Vagina (tissue), 2 donors: Measurements from ENCODE around the gene FAM227A.

Experiments used
- CTCF ChIP-seq, 3 experiments: fragments of 450-650 bp in 2 of 3; fragments of 200-600 bp in 1 of 3; sonication (generic) in 1 of 3; IDR thresholded peaks; one replicate each; pipeline ENCODE4 v1.5.1; 2017 to 2019; ENCODE audit warnings: antibody characterized with exemption in 3 of 3, mild to moderate bottlenecking in 2 of 3, moderate library complexity in 2 of 3
- POLR2A ChIP-seq, 2 donors: fragments of 450-650 bp; IDR thresholded peaks; one replicate each; pipeline ENCODE4 v1.6.1; 2017; ENCODE audit warnings: antibody characterized with exemption in 2 of 2, mild to moderate bottlenecking in 2 of 2, moderate library complexity in 2 of 2

GRCh38 chr22:38655519-38656255, 505 bp downstream of the FAM227A start:
- TF ChIP-seq POLR2A (IDR thresholded peaks at IDR 0.05) (no peak), CTCF (IDR thresholded peaks at IDR 0.05) (no peak)
